Activated CD4-positive, alpha-beta T cell treated with anti-CD3 and anti-CD28 coated beads for 4 hours (primary cell): ENCODE data around the gene MAP1LC3C.
"Not testable (repeated sequence)": the region's sequence is repeated elsewhere in the genome, so short reads cannot be mapped to it uniquely, and the experiment has no call there.

Experiments
- DNase-seq, 2 donors: peaks; one replicate each; pipeline ENCODE4 v3.0.0-alpha.2; 2020

MAP1LC3C gene

DNA sequence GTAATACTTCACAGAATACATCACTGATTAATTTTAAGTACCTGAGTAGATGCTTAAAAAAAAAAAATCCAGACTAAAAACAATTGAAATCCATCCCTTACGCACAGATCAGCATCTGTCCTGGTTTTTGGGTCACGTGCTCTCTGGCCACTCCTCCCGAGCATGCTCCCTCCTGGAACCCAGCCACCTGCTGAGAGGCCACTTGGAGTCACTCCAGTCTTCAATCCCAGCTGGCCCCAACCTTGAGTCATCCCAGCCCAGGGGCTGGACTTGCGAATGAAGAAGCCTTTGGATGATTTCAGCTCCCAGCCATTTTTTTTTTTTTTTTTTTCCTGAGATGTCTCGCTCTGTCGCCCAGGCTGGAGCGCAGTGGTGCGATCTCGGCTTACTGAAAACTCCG, 8.9 kb downstream of the MAP1LC3C start:
- no peak for DNase-seq

GRCh38 chr1:241988389-241988930, 10.4 kb downstream of the MAP1LC3C start:
- not testable (repeated sequence) for DNase-seq

GRCh38 chr1:241985787-241986186, 13.1 kb downstream of the MAP1LC3C start:
- no peak for DNase-seq

DNA sequence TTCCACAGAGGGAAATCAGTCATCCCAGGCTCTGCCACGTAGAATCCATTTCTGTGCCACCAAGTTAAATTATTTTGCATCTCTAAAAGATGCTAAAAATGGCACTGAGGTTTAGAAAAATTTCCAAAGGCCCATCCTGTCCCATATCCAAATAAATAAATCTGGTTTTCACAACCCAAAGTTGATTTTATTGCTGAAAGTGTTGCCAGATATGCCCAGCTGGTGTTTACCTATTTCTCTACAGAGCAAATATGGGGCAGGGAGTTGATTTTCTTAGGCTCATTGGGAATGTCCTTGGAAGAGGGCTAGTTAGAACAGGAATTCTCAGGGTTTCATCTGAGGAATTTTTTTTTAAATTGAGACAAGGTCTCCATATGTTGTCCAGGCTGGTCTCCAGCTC, 19.0 kb downstream of the MAP1LC3C start:
- DNase-seq = no peak

DNA sequence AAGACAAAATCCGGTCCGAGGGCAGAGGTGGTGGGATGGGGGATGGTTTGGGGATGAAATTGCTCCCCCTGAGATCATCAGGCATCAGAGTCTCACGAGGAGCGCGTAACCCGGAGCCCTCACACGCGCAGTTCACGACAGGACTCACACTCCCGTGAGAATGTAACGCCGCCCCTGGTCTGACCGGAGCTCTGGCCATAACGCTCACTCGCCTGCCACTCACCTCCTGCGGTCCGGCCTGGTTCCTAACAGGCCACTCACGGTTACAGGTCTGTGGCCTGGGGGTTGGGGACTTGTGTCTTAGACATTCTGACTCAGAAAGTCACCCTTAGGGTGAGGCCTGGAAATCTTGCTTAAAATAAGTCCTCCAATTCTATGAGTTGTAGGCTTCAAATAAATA, 19.8 kb downstream of the MAP1LC3C start:
- DNase-seq = no peak

DNA sequence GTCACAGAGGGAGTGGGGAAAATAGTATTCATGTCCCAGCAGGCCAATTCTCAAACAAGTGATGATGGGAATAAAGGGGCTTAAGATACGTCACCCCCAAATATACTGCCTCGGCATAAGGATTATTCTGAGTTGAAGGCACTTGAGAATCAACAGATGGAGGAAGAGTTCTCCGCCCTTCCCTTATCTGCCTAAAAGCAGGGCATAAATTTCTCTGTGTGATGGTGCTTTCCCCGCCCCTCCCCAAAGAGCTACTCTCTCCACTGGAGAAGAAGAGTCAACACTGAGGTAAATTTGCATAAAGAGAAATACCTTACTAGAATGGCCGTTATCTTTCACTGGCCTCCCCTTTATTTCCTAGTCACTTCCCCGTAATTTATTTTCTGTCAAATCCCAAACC, 22.7 kb downstream of the MAP1LC3C start:
- DNase-seq = no peak

DNA sequence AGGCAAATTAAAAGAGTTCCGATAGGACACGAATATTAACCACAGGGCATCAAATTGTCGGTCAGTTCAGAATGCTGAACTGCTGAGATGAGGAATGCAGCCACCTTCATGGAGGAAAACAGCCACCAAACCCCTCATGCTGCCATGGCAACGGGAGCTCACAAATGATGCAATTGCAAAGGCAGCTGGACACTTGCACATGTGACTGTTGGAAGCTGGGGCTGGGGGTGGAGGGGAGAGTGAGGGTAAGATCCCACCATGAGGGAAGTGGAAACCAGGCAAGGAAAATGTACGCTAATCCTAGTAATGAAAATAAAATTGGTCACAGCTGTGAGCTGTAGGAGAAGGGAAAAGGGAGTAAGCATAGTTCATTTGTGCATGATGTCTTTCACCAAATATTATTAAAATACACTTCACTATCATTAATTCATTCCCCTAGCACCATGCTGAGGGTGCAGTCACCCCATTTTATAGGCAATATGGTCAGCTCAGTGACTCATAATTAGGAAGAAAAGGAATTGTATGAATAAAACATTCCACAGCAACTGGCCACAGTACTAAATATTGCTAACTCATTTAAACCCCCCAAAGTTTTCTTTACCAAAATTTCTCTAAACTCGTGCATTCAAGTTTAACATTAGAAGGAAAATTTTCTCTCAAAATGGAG, 26.1 kb downstream of the MAP1LC3C start:
- no peak for DNase-seq

GRCh38 chr1:241968611-241969010, 30.3 kb downstream of the MAP1LC3C start:
- DNase-seq = no peak

DNA sequence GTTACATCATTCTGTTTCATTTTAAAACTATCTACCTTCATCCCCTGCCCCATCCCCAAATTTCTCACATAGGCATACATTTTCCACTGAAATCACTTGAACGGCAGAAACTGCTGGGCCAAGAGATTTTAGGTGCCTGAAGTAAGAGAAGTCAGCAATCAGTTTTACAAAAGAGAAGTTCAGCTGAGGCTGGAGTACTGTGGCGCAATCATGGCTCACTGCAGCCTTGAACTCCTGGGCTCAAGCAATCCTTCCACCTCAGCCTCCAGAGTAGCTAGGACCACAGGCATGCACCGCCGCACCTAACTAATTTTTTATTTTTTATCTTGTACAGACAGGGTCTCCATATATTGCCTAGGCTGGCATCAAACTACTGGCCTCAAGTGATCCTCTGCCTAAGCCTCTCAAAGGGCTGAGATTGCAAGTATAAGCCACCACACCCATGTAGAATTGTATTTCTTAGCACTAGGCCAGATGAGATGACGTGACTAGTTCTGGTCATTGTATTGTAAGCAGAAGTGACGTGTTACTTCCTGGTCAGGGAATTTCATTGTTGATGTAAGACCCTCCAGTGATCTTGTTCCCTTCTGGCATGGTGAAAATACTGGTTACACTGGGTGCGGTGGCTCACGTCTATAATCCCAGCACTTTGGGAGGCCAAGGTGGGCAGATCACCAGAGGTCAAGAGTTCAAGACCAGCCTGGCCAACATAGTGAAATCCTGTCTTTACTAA, 34.2 kb downstream of the MAP1LC3C start:
- DNase-seq = no peak

DNA sequence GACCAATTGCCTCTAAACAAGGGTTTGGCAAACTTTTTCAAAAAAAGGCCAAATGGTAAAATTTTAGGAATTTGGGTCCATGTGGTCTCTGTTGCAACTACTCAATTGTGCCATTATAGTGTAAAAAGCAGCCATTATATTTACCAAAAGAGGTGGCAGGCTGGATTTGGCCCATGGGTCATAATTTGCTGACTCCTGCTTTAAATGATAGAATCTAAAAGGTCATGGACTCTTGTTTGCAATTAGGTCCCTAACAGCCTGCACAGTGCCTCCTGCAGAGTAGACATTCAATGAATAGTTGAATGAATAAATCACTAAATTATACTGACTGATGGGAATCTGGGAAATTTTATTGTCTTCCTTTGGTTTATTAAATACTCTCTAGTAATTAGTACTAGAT, 35.2 kb downstream of the MAP1LC3C start:
- no peak for DNase-seq

DNA sequence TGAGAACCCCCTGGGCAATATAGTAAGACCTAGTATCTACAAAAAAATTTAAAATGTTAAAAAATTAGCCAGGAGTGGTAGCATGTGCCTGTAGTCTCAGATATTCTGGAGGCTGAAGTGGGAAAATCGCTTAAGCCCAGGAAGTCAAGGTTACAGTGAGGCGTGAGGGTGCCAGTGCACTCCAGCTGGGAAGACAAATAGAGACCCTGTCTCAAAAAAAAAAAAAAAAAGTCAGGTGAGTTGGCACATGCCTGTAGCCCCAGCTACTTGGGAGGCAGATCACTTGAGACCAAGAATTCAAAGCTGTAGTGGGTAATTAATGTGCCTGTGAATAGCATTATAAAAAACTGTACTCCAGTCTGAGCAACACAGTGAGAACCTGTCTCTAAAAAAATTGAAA, 36.7 kb downstream of the MAP1LC3C start:
- DNase-seq = no peak

DNA sequence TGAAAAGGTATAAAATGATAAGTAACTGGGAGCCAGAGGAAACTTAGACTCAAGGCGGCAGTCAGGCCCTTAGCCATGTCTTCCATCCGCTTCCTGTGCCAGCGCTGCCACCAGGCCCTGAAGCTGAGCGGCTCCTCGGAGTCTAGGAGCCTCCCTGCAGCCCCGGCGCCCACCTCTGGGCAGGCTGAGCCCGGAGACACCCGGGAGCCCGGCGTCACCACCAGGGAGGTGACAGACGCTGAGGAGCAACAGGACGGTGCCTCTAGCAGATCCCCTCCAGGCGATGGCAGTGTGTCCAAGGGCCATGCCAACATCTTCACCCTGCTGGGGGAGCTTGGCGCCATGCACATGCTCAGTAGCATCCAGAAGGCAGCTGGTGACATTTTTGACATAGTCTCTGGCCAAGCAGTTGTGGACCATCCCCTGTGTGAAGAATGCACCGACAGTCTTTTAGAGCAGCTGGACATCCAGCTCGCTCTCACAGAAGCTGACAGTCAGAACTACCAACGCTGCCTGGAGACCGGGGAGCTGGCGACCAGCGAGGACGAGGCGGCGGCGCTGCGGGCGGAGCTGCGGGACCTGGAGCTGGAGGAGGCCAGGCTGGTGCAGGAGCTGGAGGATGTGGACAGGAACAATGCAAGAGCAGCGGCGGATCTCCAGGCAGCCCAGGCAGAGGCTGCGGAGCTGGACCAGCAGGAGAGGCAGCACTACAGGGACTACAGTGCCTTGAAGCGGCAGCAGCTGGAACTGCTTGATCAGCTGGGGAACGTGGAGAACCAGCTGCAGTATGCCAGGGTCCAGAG, 41.0 kb downstream of the MAP1LC3C start, which contains the start of gene BECN2:
Gene BECN2 (plus strand): TSS at position 76 of the 803 bp plus-strand sequence. CDS start 0 bp downstream, at position 76.
- no peak for DNase-seq

DNA sequence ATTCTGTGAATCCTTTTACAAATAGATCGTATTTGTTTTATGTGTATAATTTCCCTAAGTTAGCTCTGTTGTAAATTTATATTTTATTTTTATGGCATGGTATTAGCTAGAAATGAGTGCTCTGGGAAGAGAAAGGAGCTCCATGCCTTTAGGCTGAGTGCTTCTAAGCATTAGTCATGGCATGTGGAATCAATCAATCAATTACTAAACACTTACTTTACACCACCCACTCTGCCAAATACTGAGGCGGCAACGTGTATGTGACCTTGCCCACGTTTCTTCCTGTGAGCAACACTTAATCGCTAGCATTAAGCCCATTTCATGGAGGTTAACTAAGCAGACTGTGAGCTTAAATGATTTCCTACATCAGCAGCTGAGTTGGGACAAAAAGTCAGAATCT, 48.5 kb downstream of the MAP1LC3C start:
- no peak for DNase-seq

- no peak for DNase-seq
Measured at GRCh38 chr1:241947354-241947753, 51.5 kb downstream of the MAP1LC3C start.
